ENCODE measurements around the gene RAB33A. TPM values are rescaled to one million over a fixed set of nuclear protein-coding genes. Genes with fewer than 3 reads are reported as not detected.
A peak's percentile ranks its signal among the peaks of the same experiment; 100 is the strongest.

RAB33A gene
- total and polyA plus RNA-seq, 4 donors: 0.13 to 0.61 (median 0.55) TPM

- no peak overlapping the region for H3K9ac ChIP-seq (ENCODE audit: low read depth in 1 of 2, low read length in 2 of 2)
- TF ChIP-seq JUND (IDR thresholded peaks at IDR 0.05) (no peak), HNF4A (conservative IDR thresholded peaks at IDR 0.05) (no peak), HNF4G (IDR thresholded peaks at IDR 0.05) (no peak), MAX (IDR thresholded peaks at IDR 0.05) (no peak), EGR1 (IDR thresholded peaks at IDR 0.05; ENCODE audit: low read depth in 2 of 2) (no peak), FOXA1 (IDR thresholded peaks at IDR 0.05) (no peak), CTCF (IDR thresholded peaks at IDR 0.05; ENCODE audit: low read depth, low read length, missing input control) (no peak), GABPA (IDR thresholded peaks at IDR 0.05 in 1 of 2, conservative IDR thresholded peaks at IDR 0.05 in 1 of 2) (no peak), SP1 (IDR thresholded peaks at IDR 0.05) (no peak)
- H3K4me1 ChIP-seq (ENCODE audit: control insufficient read depth in 4 of 4, insufficient read depth in 4 of 4, low read length in 3 of 4): no peaks in the 10 kb centered on the region
- 55% methylated on average over 2 of the region's 2 CpGs for WGBS
- no peaks in the 10 kb centered on the region for H3K27me3 ChIP-seq (ENCODE audit: control insufficient read depth in 4 of 4, insufficient read depth in 4 of 4, low read length in 3 of 4)
- H3K27ac ChIP-seq (ENCODE audit: low read depth in 1 of 2, low read length in 2 of 2): no peak overlapping the region
- H3K36me3 ChIP-seq (ENCODE audit: control insufficient read depth in 4 of 4, insufficient read depth in 3 of 4, low read depth in 1 of 4, low read length in 3 of 4): no peaks in the 10 kb centered on the region
- no peak for DNase-seq (ENCODE audit: low spot score)
- no peaks in the 10 kb centered on the region for H3K9me3 ChIP-seq (ENCODE audit: control insufficient read depth in 4 of 4, low read length in 3 of 4)
- no peak overlapping the region for H3K4me3 ChIP-seq (ENCODE audit: low read depth in 1 of 3, low read length in 3 of 3)
These were observed 13.1 kb downstream of the RAB33A start for GRCh38 chrX:130184857-130185256.

GRCh38 chrX:130186651-130187050, 14.9 kb downstream of the RAB33A start:
- Histone ChIP-seq H3K27me3 (ENCODE audit: control insufficient read depth in 4 of 4, insufficient read depth in 4 of 4, low read length in 3 of 4) (no peaks in the 10 kb centered on the region), H3K4me1 (ENCODE audit: control insufficient read depth in 4 of 4, insufficient read depth in 4 of 4, low read length in 3 of 4) (no peaks in the 10 kb centered on the region), H3K36me3 (ENCODE audit: control insufficient read depth in 4 of 4, insufficient read depth in 3 of 4, low read depth in 1 of 4, low read length in 3 of 4) (no peaks in the 10 kb centered on the region), H3K9ac (ENCODE audit: low read depth in 1 of 2, low read length in 2 of 2) (no peak overlapping the region), H3K9me3 (ENCODE audit: control insufficient read depth in 4 of 4, low read length in 3 of 4) (no peaks in the 10 kb centered on the region), H3K4me3 (ENCODE audit: low read depth in 1 of 3, low read length in 3 of 3) (no peak overlapping the region), H3K27ac (ENCODE audit: low read depth in 1 of 2, low read length in 2 of 2) (no peak overlapping the region)
- DNase-seq (ENCODE audit: low spot score): no peak
- WGBS: 82% methylated on average over 4 of the region's 4 CpGs
- TF ChIP-seq NR2F2 (IDR thresholded peaks at IDR 0.05) (peak; percentile 10), RXRA (IDR thresholded peaks at IDR 0.05) (no peak)

GRCh38 chrX:130190801-130191200, 19.0 kb downstream of the RAB33A start:
- H3K9ac ChIP-seq (ENCODE audit: low read depth in 1 of 2, low read length in 2 of 2): no peak overlapping the region
- no peak overlapping the region for H3K27ac ChIP-seq (ENCODE audit: low read depth in 1 of 2, low read length in 2 of 2)
- H3K4me1 ChIP-seq (ENCODE audit: control insufficient read depth in 4 of 4, insufficient read depth in 4 of 4, low read length in 3 of 4): no peaks in the 10 kb centered on the region
- 86% methylated on average over 4 of the region's 4 CpGs for WGBS
- no peaks in the 10 kb centered on the region for H3K9me3 ChIP-seq (ENCODE audit: control insufficient read depth in 4 of 4, low read length in 3 of 4)
- TF ChIP-seq MAX (IDR thresholded peaks at IDR 0.05): no peak
- TF ChIP-seq REST (IDR thresholded peaks at IDR 0.05): no peak
- no peak for TF ChIP-seq RXRA (IDR thresholded peaks at IDR 0.05)
- TF ChIP-seq SP1 (IDR thresholded peaks at IDR 0.05): no peak
- TF ChIP-seq HNF4G (IDR thresholded peaks at IDR 0.05): no peak
- no peak for TF ChIP-seq ZBTB33 (IDR thresholded peaks at IDR 0.05)
- no peak for TF ChIP-seq FOXA1 (IDR thresholded peaks at IDR 0.05)
- no peak for TF ChIP-seq TAF1 (conservative IDR thresholded peaks at IDR 0.05)
- TF ChIP-seq JUND (IDR thresholded peaks at IDR 0.05): no peak
- TF ChIP-seq EGR1 (IDR thresholded peaks at IDR 0.05; ENCODE audit: low read depth in 2 of 2): no peak
- TF ChIP-seq FOXA2 (IDR thresholded peaks at IDR 0.05): no peak
- no peaks in the 10 kb centered on the region for H3K36me3 ChIP-seq (ENCODE audit: control insufficient read depth in 4 of 4, insufficient read depth in 3 of 4, low read depth in 1 of 4, low read length in 3 of 4)
- H3K27me3 ChIP-seq (ENCODE audit: control insufficient read depth in 4 of 4, insufficient read depth in 4 of 4, low read length in 3 of 4): no peaks in the 10 kb centered on the region
- H3K4me3 ChIP-seq (ENCODE audit: low read depth in 1 of 3, low read length in 3 of 3): no peak overlapping the region
- no peak for DNase-seq (ENCODE audit: low spot score)
